Stomach (tissue), 4 donors: ENCODE measurements around the gene AAMP.

Experiments
- CTCF ChIP-seq, 7 experiments: fragments of 450-650 bp in 4 of 7; fragments of 200-600 bp in 3 of 7; sonication (generic) in 3 of 7; IDR thresholded peaks; one replicate each; pipeline ENCODE4 v1.5.1; 2016 to 2019; ENCODE audit warnings: antibody characterized with exemption in 7 of 7, control low read depth in 2 of 7, mild to moderate bottlenecking in 1 of 7
- POLR2A ChIP-seq, 4 donors: fragments of 450-650 bp; IDR thresholded peaks; one replicate each; pipeline ENCODE4 v1.6.1; 2016; ENCODE audit warnings: antibody characterized with exemption in 4 of 4, control low read depth in 2 of 4, mild to moderate bottlenecking in 1 of 4, moderate library complexity in 1 of 4
- POLR2AphosphoS5 ChIP-seq, 3 donors: sonication (generic); formaldehyde crosslinking; IDR thresholded peaks; one replicate each; pipeline ENCODE4 v1.6.1; 2016; ENCODE audit warnings: antibody characterized with exemption in 3 of 3

DNA sequence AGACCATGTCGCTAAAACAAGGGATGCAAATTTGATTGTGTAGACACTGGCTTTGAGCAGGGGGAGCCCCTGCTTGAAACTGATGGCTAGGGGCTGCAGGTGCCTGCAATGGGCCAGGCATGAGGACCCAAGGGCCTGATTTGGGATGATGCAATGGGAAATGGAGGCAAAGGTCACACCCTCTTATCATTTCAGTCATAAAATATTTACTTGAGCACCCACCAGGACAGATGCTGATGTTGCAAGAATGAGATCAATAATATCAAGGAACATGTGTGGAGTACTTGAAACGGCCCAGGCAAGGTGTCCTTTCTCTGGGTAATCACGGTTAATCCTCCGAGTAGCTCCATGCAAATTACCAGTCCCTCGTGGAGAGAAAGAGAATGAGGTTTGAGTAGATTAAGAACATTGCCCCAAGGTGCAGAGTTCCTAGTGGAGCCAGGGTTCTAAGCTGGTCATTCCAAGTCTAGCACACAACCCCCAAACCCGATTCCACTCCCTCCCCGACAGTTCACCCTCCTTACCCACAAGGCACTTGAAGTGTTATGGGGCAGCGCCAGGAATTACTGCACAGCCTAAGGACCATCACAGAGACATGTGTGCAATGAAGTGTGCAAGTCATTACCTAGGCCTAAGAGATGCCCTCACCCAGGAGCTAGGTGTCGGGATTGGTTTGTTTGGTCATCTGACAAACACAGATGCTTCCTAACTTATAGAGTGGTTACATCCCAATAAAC, 36.4 kb upstream of the AAMP start:
- TF ChIP-seq POLR2AphosphoS5 (IDR thresholded peaks at IDR 0.05): no peak
- no peak for TF ChIP-seq CTCF (IDR thresholded peaks at IDR 0.05)
- no peak for TF ChIP-seq POLR2A (IDR thresholded peaks at IDR 0.05)
